HepG2 (cell line): ENCODE data around the gene GCNT3. TPM values are rescaled to one million over a fixed set of nuclear protein-coding genes. Genes with fewer than 3 reads are reported as not detected.

ENCODE experiments used
- ATAC-seq: fragments of 200-7000 bp; cut with Tn5 transposase; 3 replicates; pipeline ENCODE4 v1.9.1; 2020; ENCODE audit warnings: mild to moderate bottlenecking, moderate library complexity
- BruUV-seq: library from RNA; stranded (reverse); fragments of 400-500 nt; replicated peaks from 2 replicates; lab custom pipeline; 2021; lab: Mats Ljungman, UMichigan
- CTCF ChIA-PET: fragments of 300-600 bp; formaldehyde crosslinking; extraction: SDS; loops from one replicate; lab custom pipeline; 2021; ENCODE audit warnings: low total read pairs, inconsistent platforms, low intra/inter-chr PET ratio; lab: Yijun Ruan, JAX
- POLR2A ChIA-PET: fragments of 350-600 bp; sonication (Branson Sonifier 250); formaldehyde crosslinking; loops from one replicate; lab custom pipeline; 2020; ENCODE audit warnings: antibody characterized with exemption, inconsistent platforms; lab: Yijun Ruan, JAX
- DNase-seq: peaks from one replicate; pipeline ENCODE4 v3.0.0-alpha.2; 2015; ENCODE audit warnings: low spot score
- FAIRE-seq: peaks from 3 replicates; lab custom pipeline; 2011; peaks lifted over from hg19 to GRCh38; lab: Jason Lieb, UNC
- H2AFZ ChIP-seq: one replicate; pipeline ENCODE4 v1.6.1; 2011; ENCODE audit warnings: low read length, inconsistent platforms
- H3K27ac ChIP-seq: fragments of 300-600 bp; 3 replicates; pipeline ENCODE4 v1.8.0; 2011; ENCODE audit warnings: mixed run types, mild to moderate bottlenecking, mixed read lengths, low read length, inconsistent platforms; ENCODE audit not compliant: insufficient read depth; ENCODE audit errors: extremely low read length
- H3K27me3 ChIP-seq, 2 experiments: fragments of 200-600 bp in 1 of 2; 2 replicates in 1 of 2; 3 replicates in 1 of 2; pipeline versions ENCODE4 v1.6.0 to v1.8.0; 2011; ENCODE audit warnings: low read length in 2 of 2, mild to moderate bottlenecking in 2 of 2, moderate library complexity in 2 of 2, inconsistent platforms in 1 of 2; ENCODE audit not compliant: insufficient read depth in 2 of 2, control insufficient read depth in 1 of 2
- H3K36me3 ChIP-seq, 2 experiments: fragments of 200-600 bp in 1 of 2; replicated peaks in 1 of 2; 2 replicates in 1 of 2; 3 replicates in 1 of 2; pipeline versions ENCODE4 v1.5.1 to v1.8.0; 2011; ENCODE audit warnings: low read length in 2 of 2, inconsistent platforms in 1 of 2; ENCODE audit not compliant: insufficient read depth in 2 of 2, control insufficient read depth in 1 of 2
- H3K4me1 ChIP-seq: 2 replicates; pipeline ENCODE4 v1.5.1; 2012; ENCODE audit warnings: low read length, inconsistent platforms; ENCODE audit not compliant: insufficient read depth
- H3K4me2 ChIP-seq: 2 replicates; pipeline ENCODE4 v1.6.0; 2011; ENCODE audit warnings: low read depth, low read length, inconsistent platforms
- H3K4me3 ChIP-seq, 3 experiments: fragments of 200-600 bp in 1 of 3; sonication (generic), shearing (Covaris generic) in 1 of 3; replicated peaks in 1 of 3; 2 replicates each; pipeline ENCODE4 v1.5.1; 2011 to 2016; ENCODE audit warnings: low read length in 3 of 3, inconsistent platforms in 2 of 3, low read depth in 2 of 3, mild to moderate bottlenecking in 2 of 3, control low read depth in 1 of 3, mixed read lengths in 1 of 3; ENCODE audit not compliant: insufficient read depth in 1 of 3
- H3K79me2 ChIP-seq: one replicate; pipeline ENCODE4 v1.6.1; 2011; ENCODE audit warnings: low read length, inconsistent platforms; ENCODE audit not compliant: insufficient read depth
- H3K9ac ChIP-seq: 2 replicates; pipeline ENCODE4 v1.6.0; 2011; ENCODE audit warnings: mild to moderate bottlenecking, low read depth, low read length, inconsistent platforms; ENCODE audit not compliant: insufficient read depth
- H3K9me3 ChIP-seq: 2 replicates; pipeline ENCODE4 v1.5.1; 2012; ENCODE audit warnings: mild to moderate bottlenecking, low read length
- H4K20me1 ChIP-seq: 2 replicates; pipeline ENCODE4 v1.6.0; 2011; ENCODE audit warnings: inconsistent platforms, mild to moderate bottlenecking, low read length, moderate library complexity; ENCODE audit not compliant: insufficient read depth
- ATF7-NPFF ChIP-seq: sonication (generic); formaldehyde crosslinking; IDR thresholded peaks from 2 replicates; pipeline ENCODE4 v1.8.1; 2023; ENCODE audit warnings: mild to moderate bottlenecking, low read depth, missing genetic modification reagents, moderate library complexity
- ELF3 ChIP-seq: IDR thresholded peaks from 2 replicates; pipeline ENCODE4 v1.6.1; 2016; ENCODE audit warnings: missing genetic modification reagents, missing compliant biosample characterization
- MTA1 ChIP-seq: sonication (generic); formaldehyde crosslinking; IDR thresholded peaks from 2 replicates; pipeline ENCODE4 v1.4.0; 2020; ENCODE audit warnings: missing genetic modification reagents, mild to moderate bottlenecking, borderline replicate concordance
- NRL ChIP-seq: sonication (generic); formaldehyde crosslinking; IDR thresholded peaks from 2 replicates; pipeline ENCODE4 v1.5.0; 2020; ENCODE audit warnings: missing genetic modification reagents, mild to moderate bottlenecking, moderate library complexity, borderline replicate concordance
- TSC22D2 ChIP-seq: sonication (generic); formaldehyde crosslinking; IDR thresholded peaks from 2 replicates; pipeline ENCODE4 v1.5.1; 2020; ENCODE audit warnings: missing genetic modification reagents, mild to moderate bottlenecking, borderline replicate concordance
- ZBTB43 ChIP-seq: sonication (generic); formaldehyde crosslinking; conservative IDR thresholded peaks from 2 replicates; pipeline ENCODE4 v1.4.0; 2020; ENCODE audit warnings: missing genetic modification reagents
- ZFYVE20 ChIP-seq: sonication (generic); formaldehyde crosslinking; IDR thresholded peaks from 2 replicates; pipeline ENCODE4 v1.8.0; 2023; ENCODE audit warnings: low read depth, mild to moderate bottlenecking, moderate library complexity, missing genetic modification reagents, borderline replicate concordance
- ZNF260 ChIP-seq: sonication (generic); formaldehyde crosslinking; IDR thresholded peaks from 2 replicates; pipeline ENCODE4 v1.4.0; 2020; ENCODE audit warnings: missing genetic modification reagents, low read depth, mild to moderate bottlenecking, borderline replicate concordance
- ZNF331 ChIP-seq: sonication (generic); formaldehyde crosslinking; IDR thresholded peaks from 2 replicates; pipeline ENCODE4 v1.4.0; 2020; ENCODE audit warnings: missing genetic modification reagents
- ZNF713 ChIP-seq: sonication (generic); formaldehyde crosslinking; IDR thresholded peaks from 2 replicates; pipeline ENCODE4 v1.4.0; 2020; ENCODE audit warnings: mild to moderate bottlenecking, missing genetic modification reagents
- ZNF747 ChIP-seq: sonication (generic); formaldehyde crosslinking; IDR thresholded peaks from 2 replicates; pipeline ENCODE4 v1.8.1; 2023; ENCODE audit warnings: missing genetic modification reagents, mild to moderate bottlenecking, borderline replicate concordance
- ZNF768 ChIP-seq: sonication (generic); formaldehyde crosslinking; IDR thresholded peaks from 2 replicates; pipeline ENCODE4 v1.4.0; 2020; ENCODE audit warnings: missing genetic modification reagents
- ZNF891 ChIP-seq: sonication (generic); formaldehyde crosslinking; IDR thresholded peaks from 2 replicates; pipeline ENCODE4 v1.5.0; 2020; ENCODE audit warnings: mild to moderate bottlenecking, missing genetic modification reagents
- WGBS: methylation state at CpG from one replicate; pipeline ENCODE4 v1.1.6; 2017; ENCODE audit warnings: low lambda C conversion rate; 5-methylcytosine and 5-hydroxymethylcytosine counted together
- in situ Hi-C: cut with HindIII; loops from 2 replicates; pipeline ENCODE4 v1.10.0; 2017; ENCODE audit warnings: low pct_unique_long_range_greater_than_20kb; ENCODE audit not compliant: extremely low pct_ligation_motif_present
- intact Hi-C: fragments of 100-400 bp; cut with micrococcal nuclease; formaldehyde crosslinking; loops from one replicate; pipeline ENCODE4 v1.10.0; 2022; ENCODE audit not compliant: unreplicated experiment
- polyA plus RNA-seq, 8 experiments: library from polyadenylated mRNA; depleted of rRNA in 3 of 8; stranded (reverse) in 7 of 8; unstranded in 1 of 8; fragments of >200 nt; fragmentation: Illumina TruSeq in 4 of 8; extraction: Trizol in 4 of 8; gene quantifications; 2 replicates each; pipeline versions ENCODE4 v1.2.1 to v1.2.3, GENCODE V29; 2011 to 2016; ENCODE audit warnings: low read depth in 4 of 8, missing spikeins in 1 of 8, mixed read lengths in 1 of 8; ENCODE audit not compliant: insufficient read depth in 1 of 8
- total RNA-seq, 5 experiments: library from RNA; depleted of rRNA; stranded (reverse); fragments of >200 nt; fragmentation: Illumina TruSeq; extraction: Trizol; gene quantifications; 2 replicates each; pipeline ENCODE4 v1.2.3, GENCODE V29; 2016; ENCODE audit warnings: low read depth in 1 of 5
- TF ChIP-seq, protein P1 (sequence below): sonication (generic); formaldehyde crosslinking; IDR thresholded peaks from 2 replicates; pipeline ENCODE4 v1.4.0; 2020; ENCODE audit warnings: mild to moderate bottlenecking, missing genetic modification reagents
- TF ChIP-seq, protein P2 (sequence below): sonication (generic); formaldehyde crosslinking; IDR thresholded peaks from 2 replicates; pipeline ENCODE4 v1.9.0; 2021; ENCODE audit warnings: missing genetic modification reagents, borderline replicate concordance
- TF ChIP-seq, protein P3 (sequence below): sonication (generic); formaldehyde crosslinking; IDR thresholded peaks from 2 replicates; pipeline ENCODE4 v1.4.0; 2020; ENCODE audit warnings: mild to moderate bottlenecking, low read depth, missing genetic modification reagents

GCNT3 gene
- total and polyA plus RNA-seq, 2 of the 13 experiments (the other 11 are each of a cell fraction or from before 2014, with no cell fraction given): 6.8 to 9.8 TPM

DNA sequence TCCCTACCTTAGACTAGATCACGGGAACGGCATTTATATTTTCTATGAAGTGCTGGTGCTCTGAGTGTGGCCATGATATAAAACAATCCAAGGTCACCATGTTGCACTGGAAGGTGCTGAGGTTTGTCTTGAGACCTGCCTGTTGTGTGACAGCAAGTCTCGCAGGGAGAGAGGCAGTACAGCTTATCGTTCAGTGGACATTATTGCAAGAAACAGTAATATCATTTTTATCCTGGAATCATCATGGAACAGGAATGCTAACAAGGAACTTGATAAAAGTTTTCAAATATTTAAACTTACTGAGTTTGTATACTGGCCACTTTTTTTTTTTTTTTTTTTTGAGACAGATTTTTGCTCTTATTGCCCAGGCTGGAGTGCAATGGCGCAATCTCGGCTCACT lies 40.0 kb upstream of the GCNT3 start (continued):
- no peak for TF ChIP-seq NRL
- TF ChIP-seq ZNF713: no peak
- no peak for TF ChIP-seq ZNF768
- TF ChIP-seq ZNF331: no peak

DNA sequence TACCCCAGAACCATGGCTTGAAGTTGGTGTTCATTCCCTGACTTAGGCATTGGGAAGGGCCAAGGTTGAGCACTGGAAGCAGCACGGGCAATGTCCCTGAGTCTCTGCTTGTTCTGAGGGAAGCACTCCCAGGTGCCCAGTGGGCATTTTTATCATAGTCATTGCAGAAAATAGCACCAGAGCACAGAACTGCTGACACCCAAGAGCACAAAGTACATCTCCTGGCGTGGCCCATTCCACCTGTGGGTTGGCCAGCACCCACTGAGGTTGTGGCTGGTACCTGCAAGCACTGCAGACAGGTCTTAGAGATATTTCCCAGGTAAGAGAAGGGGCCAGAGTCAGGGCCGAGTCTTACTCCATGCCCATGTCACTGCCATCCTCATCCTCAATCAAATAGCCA lies 28.5 kb upstream of the GCNT3 start:
- H3K9me3 ChIP-seq: no peaks in the 10 kb centered on the region
- POLR2A ChIA-PET: no interaction called here
- no peaks in the 10 kb centered on the region for H4K20me1 ChIP-seq
- no peak for ATAC-seq
- intact Hi-C loops (no loop called here), in situ Hi-C loops (no loop called here)
- no peaks in the 10 kb centered on the region for H3K27me3 ChIP-seq
- DNase-seq: no peak
- H3K27ac ChIP-seq: no peak overlapping the region
- H3K79me2 ChIP-seq: no peaks in the 10 kb centered on the region
- H3K4me2 ChIP-seq: no peak overlapping the region
- no peak overlapping the region for H3K4me3 ChIP-seq
- WGBS: 32% methylated on average over 2 of the region's 3 CpGs
- FAIRE-seq: no peak
- peaks cover 6% of the 10 kb centered on the region; the same call in 1 of the 2 replicates for H3K4me1 ChIP-seq
- no peak overlapping the region for H3K9ac ChIP-seq
- H2AFZ ChIP-seq: no peak overlapping the region
- BruUV-seq: no TSS peak
- no peaks in the 10 kb centered on the region for H3K36me3 ChIP-seq
- CTCF ChIA-PET: no interaction called here
- TF ChIP-seq ZNF747 (CRISPR knock-in tag) (no peak), TSC22D2 (CRISPR knock-in tag) (no peak), ATF7-NPFF (no peak), MTA1 (no peak), ELF3 (CRISPR knock-in tag) (no peak), ZFYVE20 (CRISPR knock-in tag) (no peak), ZNF891 (CRISPR knock-in tag) (no peak), ZBTB43 (CRISPR knock-in tag) (no peak), ZNF260 (CRISPR knock-in tag) (no peak)
- TF ChIP-seq, protein P1, sequence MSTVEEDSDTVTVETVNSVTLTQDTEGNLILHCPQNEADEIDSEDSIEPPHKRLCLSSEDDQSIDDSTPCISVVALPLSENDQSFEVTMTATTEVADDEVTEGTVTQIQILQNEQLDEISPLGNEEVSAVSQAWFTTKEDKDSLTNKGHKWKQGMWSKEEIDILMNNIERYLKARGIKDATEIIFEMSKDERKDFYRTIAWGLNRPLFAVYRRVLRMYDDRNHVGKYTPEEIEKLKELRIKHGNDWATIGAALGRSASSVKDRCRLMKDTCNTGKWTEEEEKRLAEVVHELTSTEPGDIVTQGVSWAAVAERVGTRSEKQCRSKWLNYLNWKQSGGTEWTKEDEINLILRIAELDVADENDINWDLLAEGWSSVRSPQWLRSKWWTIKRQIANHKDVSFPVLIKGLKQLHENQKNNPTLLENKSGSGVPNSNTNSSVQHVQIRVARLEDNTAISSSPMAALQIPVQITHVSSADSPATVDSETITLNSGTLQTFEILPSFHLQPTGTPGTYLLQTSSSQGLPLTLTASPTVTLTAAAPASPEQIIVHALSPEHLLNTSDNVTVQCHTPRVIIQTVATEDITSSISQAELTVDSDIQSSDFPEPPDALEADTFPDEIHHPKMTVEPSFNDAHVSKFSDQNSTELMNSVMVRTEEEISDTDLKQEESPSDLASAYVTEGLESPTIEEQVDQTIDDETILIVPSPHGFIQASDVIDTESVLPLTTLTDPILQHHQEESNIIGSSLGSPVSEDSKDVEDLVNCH: no peak
- TF ChIP-seq, protein P2, sequence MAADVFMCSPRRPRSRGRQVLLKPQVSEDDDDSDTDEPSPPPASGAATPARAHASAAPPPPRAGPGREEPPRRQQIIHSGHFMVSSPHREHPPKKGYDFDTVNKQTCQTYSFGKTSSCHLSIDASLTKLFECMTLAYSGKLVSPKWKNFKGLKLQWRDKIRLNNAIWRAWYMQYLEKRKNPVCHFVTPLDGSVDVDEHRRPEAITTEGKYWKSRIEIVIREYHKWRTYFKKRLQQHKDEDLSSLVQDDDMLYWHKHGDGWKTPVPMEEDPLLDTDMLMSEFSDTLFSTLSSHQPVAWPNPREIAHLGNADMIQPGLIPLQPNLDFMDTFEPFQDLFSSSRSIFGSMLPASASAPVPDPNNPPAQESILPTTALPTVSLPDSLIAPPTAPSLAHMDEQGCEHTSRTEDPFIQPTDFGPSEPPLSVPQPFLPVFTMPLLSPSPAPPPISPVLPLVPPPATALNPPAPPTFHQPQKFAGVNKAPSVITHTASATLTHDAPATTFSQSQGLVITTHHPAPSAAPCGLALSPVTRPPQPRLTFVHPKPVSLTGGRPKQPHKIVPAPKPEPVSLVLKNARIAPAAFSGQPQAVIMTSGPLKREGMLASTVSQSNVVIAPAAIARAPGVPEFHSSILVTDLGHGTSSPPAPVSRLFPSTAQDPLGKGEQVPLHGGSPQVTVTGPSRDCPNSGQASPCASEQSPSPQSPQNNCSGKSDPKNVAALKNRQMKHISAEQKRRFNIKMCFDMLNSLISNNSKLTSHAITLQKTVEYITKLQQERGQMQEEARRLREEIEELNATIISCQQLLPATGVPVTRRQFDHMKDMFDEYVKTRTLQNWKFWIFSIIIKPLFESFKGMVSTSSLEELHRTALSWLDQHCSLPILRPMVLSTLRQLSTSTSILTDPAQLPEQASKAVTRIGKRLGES (CRISPR knock-in tag): no peak
- TF ChIP-seq, protein P3, sequence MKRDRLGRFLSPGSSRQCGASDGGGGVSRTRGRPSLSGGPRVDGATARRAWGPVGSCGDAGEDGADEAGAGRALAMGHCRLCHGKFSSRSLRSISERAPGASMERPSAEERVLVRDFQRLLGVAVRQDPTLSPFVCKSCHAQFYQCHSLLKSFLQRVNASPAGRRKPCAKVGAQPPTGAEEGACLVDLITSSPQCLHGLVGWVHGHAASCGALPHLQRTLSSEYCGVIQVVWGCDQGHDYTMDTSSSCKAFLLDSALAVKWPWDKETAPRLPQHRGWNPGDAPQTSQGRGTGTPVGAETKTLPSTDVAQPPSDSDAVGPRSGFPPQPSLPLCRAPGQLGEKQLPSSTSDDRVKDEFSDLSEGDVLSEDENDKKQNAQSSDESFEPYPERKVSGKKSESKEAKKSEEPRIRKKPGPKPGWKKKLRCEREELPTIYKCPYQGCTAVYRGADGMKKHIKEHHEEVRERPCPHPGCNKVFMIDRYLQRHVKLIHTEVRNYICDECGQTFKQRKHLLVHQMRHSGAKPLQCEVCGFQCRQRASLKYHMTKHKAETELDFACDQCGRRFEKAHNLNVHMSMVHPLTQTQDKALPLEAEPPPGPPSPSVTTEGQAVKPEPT: no peak
